Measurements from ENCODE around the gene UBXN7. TPM values are rescaled to one million over a fixed set of nuclear protein-coding genes. Genes with fewer than 3 reads are reported as not detected.
"Not testable (repeated sequence)": the region's sequence is repeated elsewhere in the genome, so short reads cannot be mapped to it uniquely, and the experiment has no call there.

UBXN7 gene
- total RNA-seq = 15.1 and 15.3 TPM in 2 replicates

DNA sequence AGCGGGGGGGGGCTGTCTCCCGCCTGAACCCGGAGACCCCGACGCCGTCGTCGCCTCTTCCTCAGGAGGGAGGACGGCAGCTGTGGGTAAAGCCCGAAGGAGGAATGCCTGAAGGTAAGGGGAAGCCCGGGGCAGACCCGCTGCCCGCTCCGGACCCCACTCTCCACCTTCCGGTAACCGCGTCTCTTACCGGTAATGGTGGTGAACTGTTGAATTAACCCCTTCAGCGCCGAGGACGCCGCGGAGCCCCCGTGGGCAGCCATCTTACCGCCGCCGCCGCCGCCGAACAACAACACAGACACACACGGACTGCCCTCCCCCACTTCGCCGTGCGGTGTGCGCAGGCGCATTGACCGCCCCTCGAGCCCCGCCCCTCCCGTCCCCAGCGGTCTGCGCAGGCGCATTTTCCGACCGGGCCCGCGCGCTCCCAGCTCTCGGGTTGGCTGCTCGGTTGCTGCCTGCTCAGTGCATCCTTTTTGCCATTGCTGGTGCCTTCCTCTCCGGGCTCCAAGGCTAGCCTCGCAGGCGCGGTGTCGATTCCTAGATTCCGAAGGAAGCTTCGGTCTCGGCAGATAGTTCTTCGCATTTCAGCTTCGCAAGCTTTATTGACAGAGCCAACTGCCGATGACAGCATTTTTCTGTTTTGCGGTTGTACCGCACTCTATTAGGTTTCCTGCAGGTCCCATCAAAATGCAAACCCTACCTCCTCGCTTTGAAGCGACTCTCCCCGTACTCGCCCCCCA lies at the start of gene UBXN7:
Gene UBXN7 (minus strand): TSS at position 291 of the 743 bp plus-strand sequence. CDS start 28 bp downstream, at position 263.
- peak; percentile 96 to 97 for DNase-seq (ENCODE audit: low read depth in 2 of 2)

DNA sequence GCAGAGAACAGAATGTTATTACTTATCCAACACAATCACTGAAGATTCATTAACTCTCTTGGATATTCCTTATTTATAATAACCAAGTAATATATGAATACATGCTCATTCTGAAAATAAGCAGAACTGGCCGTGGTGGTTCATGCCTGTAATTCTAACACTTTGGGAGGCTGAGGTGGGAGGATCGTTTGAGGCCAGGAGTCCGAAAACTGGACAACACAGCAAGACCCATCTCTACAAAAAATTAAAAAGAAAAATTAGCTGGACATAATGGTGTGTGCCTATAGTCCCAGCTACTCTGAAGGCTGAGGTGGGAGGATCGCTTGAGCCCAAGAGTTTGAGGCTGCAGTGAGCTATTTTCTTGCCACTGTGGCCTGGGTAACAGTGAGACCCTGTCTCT lies 45.5 kb upstream of the UBXN7 start:
- no peak for DNase-seq (ENCODE audit: low read depth in 2 of 2)

DNA sequence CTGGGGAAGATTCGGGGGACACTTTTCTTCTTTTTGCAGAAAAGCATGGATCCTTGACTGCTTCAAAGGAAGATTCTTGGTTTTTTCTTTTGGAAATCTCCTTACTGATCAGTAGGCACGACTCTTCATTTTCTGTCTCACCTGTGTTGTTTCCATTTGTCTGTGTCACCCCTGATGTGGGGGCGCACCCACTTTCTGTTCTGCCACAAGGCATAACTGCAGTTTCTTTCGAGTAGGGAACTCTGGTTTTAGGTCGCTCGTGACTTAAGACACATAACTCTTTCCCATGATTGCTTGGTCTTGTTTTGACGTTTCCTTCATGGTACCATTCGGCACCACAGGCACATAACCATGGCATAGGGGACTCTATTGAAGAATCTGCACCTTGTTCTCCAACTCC lies 40.1 kb upstream of the UBXN7 start:
- no peak for DNase-seq (ENCODE audit: low read depth in 2 of 2)

DNA sequence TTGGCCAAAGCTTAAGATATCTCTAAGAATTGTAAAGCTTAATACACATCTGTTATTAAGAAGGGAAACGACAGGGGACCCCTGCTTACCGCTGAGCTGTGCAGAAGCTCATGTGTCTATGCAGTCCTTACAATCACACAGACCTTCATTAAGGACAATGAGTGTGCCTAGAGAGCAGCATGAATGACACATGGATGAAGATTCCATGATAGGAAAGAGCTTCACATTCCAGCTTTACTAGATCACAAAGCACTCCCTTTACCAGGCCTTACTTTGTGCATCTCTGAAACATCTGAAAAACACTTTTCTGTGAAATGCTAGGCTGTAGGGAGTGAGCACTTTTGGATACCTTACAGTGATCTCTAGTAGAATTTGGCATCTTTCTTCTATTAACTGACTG lies 39.3 kb upstream of the UBXN7 start:
- no peak for DNase-seq (ENCODE audit: low read depth in 2 of 2)

DNA sequence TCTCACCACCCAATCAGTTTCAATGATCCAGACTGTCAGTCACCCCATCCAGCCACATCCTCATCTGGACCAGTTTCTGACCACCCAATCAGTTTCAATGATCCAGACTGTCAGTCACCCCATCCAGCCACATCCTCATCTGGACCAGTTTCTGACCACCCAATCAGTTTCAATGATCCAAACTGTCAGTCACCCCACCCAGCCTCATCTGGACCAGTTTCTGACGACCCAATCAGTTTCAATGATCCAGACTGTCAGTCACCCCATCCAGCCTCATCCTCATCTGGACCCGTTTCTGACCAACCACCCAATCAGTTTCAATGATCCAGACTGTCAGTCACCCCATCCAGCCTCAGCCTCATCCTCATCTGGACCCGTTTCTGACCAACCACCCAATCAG lies 38.0 kb upstream of the UBXN7 start:
- not testable (repeated sequence) for DNase-seq (ENCODE audit: low read depth in 2 of 2)

DNA sequence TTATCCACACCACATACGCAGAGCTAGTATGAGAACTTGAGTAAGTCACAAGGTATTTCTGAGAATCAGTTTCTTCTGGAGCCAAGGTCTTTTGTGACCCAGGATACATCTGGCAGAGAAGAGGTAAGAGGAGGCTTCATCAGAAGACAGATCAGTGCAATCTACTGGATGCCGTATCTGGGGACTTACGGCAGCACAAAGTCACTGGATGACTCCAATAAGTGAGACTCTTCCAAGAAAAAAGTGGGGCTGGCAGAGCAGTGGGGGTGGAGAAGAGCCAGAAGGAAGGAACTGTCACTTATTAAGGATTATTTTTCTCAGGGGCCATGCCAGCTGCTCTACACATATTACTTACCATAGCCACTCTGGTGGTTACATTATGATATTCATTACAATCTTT lies 31.6 kb upstream of the UBXN7 start:
- no peak for DNase-seq (ENCODE audit: low read depth in 2 of 2)

- no peak for DNase-seq (ENCODE audit: low read depth in 2 of 2)
Measured at GRCh38 chr3:196463478-196463756, 31.2 kb upstream of the UBXN7 start.

DNA sequence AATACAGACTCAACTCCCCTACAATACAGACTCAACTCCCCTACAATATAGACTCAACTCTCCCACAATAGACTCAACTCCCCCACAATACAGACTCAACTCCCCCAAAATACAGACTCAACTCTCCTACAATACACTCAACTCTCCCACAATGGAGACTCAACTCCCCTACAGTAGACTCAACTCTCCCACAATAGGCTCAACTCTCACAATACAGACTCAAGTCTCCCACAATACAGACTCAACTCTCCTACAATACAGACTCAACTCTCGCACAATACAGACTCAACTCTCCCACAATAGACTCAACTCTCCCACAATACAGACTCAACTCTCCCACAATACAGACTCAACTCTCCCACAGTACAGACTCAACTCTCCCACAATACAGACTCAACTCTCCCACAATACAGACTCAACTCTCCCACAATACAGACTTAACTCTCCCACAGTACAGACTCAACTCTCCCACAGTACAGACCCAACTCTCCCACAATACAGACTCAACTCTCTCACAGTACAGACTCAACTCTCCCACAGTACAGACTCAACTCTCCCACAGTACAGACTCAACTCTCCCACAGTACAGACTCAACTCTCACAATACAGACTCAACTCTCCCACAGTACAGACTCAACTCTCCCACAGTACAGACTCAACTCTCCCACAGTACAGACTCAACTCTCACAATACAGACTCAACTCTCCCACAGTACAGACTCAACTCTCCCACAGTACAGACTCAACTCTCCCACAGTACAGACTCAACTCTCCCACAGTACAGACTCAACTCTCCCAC lies 30.7 kb upstream of the UBXN7 start:
- DNase-seq (ENCODE audit: low read depth in 2 of 2) = not testable (repeated sequence)

GRCh38 chr3:196458063-196458462 lies 25.8 kb upstream of the UBXN7 start:
- DNase-seq (ENCODE audit: low read depth in 2 of 2) = no peak

DNA sequence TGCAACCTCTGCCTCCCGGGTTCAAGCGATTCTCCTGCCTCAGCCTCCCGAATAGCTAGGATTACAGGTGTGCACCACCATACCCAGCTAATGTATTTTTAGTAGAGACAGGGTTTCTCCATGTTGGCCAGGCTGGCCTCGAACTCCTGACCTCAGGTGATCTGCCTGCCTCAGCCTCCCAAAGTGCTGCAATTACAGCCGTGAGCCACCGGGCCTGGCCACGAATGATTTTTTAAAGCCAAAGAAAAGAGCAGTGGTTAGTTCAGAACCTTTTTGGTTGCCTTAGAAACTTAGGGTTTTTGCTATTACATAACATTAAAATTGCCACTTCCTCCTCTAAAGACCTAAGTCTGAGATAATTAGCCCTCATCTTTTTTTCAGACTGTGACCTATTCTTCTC lies 25.2 kb upstream of the UBXN7 start:
- DNase-seq (ENCODE audit: low read depth in 2 of 2) = not testable (repeated sequence)

DNA sequence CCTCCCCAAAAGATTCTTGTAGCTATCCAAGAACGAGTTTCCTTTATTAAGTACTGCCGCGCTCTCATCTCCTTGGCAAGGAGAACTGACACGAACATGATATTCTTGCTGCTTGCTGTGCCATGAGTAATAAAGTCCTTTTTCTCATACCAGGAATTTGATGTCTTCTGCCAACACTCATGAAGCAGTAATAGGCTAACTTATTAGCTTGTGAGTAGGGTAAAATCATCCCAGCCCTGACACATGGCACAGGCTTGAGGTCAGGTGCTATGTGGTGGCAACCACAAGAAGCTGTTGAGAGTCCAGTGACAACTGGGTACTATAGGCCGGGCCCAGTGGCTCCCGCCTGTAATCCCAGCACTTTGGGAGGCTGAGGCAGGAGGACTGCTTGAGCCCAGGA lies 22.7 kb upstream of the UBXN7 start:
- DNase-seq (ENCODE audit: low read depth in 2 of 2) = no peak

GRCh38 chr3:196445391-196445790 lies 13.2 kb upstream of the UBXN7 start:
- peak in 1 of 2 donors; percentile 32 for DNase-seq (ENCODE audit: low read depth in 2 of 2)

DNA sequence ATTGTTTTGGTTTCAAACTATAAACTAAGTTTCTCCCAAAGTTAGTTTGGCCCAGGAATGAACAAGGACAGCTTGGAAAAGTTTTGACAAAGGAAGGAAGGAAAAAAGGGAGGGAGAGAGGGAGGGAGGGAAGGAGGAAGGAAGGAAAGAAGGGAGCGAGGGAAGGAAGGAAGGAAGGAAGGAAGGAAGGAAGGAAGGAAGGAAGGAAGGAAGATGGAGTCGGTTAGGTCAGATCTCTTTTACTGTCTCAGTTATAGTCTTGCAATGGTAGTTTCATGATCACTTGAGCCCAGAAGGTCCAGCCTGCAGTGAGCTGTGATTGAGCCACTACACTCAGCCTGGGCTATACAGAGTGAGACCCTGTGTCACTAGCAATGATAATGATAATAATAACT lies 12.3 kb upstream of the UBXN7 start:
- DNase-seq (ENCODE audit: low read depth in 2 of 2) = no peak

DNA sequence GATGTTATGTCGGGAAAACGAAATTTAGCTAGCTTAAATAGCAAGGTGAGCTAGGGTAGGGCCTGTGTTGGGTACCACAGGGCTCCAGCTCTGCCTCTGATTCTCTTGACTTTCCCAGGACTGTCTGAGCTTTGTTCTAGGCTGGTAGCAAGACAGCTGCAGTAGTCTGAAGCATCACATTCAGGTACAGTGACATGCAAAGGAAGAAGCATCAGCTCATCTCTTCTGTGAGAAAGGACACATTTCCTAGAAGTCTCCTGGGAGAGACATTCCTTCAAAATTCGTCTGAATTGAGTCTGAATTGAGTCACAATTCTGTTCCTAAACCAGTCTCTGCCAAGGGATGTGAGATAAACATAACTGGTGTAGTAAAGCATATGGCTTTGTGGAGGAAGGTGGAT lies 8.5 kb upstream of the UBXN7 start:
- no peak for DNase-seq (ENCODE audit: low read depth in 2 of 2)

- DNase-seq (ENCODE audit: low read depth in 2 of 2) = no peak
Measured at GRCh38 chr3:196440041-196440537, 7.9 kb upstream of the UBXN7 start.

DNA sequence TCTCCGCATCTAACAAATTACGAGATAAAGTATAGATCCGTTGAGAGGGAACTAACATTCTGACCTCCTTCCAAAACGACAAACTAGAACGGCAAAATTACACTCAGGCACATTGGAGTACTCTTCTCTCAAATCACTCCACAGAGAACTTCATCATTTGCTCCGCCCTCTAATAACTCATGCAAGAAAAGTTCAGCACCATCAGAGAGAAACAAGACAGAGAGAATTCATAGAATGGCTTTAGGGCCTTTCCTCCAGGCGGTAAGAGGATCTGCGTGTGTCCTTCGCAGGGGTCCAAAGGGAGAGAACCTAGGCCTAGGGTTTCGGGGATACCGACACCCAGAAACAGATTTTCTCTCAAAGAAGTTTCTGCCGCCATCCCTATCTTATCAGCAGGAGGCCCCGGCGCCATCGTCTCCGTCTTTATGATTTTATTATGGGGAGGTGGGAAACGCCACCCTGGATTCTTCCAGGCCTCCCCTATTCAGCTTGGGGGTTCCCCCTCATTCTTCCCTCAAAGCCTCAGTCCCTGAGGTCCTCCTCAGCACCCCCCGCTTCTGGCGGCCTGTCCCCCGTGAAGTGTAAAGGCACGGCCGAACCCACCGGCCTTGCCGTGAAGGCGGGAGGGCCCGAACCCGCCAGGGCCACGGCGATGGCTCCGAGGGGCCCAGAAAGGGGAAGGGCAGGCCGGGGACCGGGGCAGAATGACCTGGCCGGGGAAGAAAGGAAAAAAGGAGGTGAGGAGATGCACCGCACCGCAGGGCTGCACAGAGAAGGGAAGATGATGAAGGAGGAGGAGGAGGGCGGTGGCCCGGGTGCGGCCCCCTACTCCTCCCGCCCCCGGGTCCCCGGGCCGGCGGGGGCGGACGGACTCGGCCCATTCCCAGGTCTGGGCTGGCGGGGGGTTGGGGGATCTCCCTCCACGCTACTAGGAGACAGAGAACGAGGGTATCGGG lies 768 bp downstream of the UBXN7 start:
- peak; percentile 53 to 65 for DNase-seq (ENCODE audit: low read depth in 2 of 2)

- no peak for DNase-seq (ENCODE audit: low read depth in 2 of 2)
Measured at GRCh38 chr3:196428041-196428440, 4.2 kb downstream of the UBXN7 start.

DNA sequence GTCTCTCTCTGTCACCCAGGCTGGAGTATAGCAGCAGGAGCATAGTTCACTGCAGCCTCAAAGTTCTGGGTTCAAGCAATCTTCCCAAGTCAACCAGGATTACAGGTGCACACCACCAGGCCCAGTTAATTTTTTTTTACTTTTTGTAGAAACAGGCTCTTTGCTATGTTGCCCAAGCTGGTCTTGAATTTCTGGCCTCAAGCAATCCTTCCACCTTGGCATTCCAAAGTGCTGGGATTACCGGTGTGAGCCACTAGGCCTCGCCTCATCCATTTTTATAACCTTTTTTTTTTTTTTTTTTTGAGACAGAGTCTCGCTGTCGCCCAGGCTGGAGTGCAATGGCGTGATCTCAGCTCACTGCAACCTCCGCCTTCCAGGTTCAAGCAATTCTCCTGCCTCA lies 7.8 kb downstream of the UBXN7 start:
- not testable (repeated sequence) for DNase-seq (ENCODE audit: low read depth in 2 of 2)

DNA sequence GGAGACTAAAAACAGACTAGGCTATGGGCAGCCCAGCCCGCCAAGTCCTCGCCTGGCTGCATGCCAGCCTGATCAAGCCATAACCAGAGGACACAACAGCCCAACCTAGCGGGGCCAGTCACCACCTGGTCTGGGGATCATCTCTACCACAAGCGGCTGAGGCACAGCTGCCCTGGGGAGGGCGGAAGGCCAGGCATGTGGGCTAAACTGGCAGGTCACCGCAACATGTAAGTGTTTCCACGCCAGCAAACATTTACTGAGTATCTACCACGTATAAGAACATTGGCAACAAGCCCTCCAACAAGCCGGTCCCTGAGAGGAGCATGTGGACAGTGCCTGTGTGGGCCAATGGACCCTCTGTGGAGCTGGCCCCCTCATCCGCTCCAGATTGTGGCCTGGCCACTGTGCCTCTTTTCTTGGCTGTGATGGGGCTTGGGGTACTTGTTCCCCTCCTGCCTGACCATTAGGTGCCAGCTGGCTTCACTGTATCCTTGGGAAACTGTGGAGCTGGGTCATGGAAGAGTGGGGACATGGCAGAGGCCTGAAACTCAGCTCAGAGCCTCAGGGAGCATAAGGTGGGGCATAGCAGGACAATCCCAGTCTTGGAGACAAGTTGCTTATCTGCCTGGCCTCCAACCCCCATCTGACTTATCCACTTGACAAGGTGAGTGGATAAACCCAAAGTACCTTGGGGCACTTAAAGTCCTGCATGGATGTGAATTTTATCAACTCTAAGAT lies 9.0 kb downstream of the UBXN7 start:
- DNase-seq (ENCODE audit: low read depth in 2 of 2) = peak; percentile 29 to 88

DNA sequence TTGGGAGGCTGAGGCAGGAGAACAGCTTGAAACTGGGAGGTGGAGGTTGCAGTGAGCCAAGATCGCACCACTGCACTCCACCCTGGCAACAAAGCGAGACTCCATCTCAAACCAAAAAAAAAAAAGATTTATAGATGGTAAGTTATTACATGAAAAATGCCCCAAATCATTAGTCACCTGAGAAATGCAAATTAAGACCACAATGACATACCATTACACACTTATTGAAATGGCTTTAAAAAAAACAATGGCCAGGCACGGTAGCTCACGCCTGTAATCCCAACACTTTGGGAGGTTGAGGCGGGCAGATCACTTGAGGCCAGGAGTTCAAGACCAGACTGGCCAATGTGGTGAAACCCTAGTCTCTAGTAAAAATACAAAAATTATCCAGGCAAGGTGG lies 10.6 kb downstream of the UBXN7 start:
- DNase-seq (ENCODE audit: low read depth in 2 of 2) = not testable (repeated sequence)

DNA sequence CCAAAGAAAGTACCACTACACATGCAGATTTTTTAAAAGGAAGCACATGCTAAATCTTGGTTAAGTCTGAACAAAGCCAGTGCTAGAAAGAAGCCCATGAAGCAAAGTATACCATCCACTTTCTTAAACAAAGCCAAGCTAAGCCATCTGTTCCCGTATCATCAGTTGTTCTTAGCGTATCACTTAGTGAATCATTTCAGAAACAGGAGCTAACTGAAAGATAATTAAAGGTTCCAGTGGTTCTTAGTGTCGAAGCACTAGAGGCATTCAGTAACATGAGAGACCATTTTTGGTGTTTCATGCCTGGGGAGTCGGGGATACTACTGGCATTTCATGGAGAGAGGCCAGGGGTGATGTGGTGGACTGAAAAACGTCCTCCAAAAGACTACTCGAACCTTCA lies 12.8 kb downstream of the UBXN7 start:
- no peak for DNase-seq (ENCODE audit: low read depth in 2 of 2)
